HG03175 (cell line): Measurements from ENCODE around the gene FSTL3.

Experiments used
- ATAC-seq: cut with Tn5 transposase; IDR thresholded peaks from one replicate; pipeline ENCODE4 v1.9.1; 2021; ENCODE audit warnings: mild to moderate bottlenecking, moderate library complexity; ENCODE audit not compliant: unreplicated experiment

Gene FSTL3

GRCh38 chr19:644789-645188 lies 31.4 kb upstream of the FSTL3 start:
- no peak for ATAC-seq

- ATAC-seq, result no peak
Measured at GRCh38 chr19:645912-646778, 30.0 kb upstream of the FSTL3 start.

GRCh38 chr19:646779-647565 lies 29.2 kb upstream of the FSTL3 start:
- ATAC-seq, result no peak

GRCh38 chr19:647566-648284 lies 28.5 kb upstream of the FSTL3 start:
- ATAC-seq, result no peak

- ATAC-seq, result no peak
Measured at GRCh38 chr19:648305-648704, 27.9 kb upstream of the FSTL3 start.

- no peak for ATAC-seq
Measured at GRCh38 chr19:648904-649801, 27.0 kb upstream of the FSTL3 start.

- ATAC-seq, result no peak
Measured at GRCh38 chr19:650121-650520, 26.1 kb upstream of the FSTL3 start.

- ATAC-seq, result no peak
Measured at GRCh38 chr19:651114-651818, 24.9 kb upstream of the FSTL3 start.

- ATAC-seq, result no peak
Measured at GRCh38 chr19:651991-652390, 24.2 kb upstream of the FSTL3 start.

- no peak for ATAC-seq
Measured at GRCh38 chr19:652467-653389, 23.5 kb upstream of the FSTL3 start.

GRCh38 chr19:653425-653824 lies 22.8 kb upstream of the FSTL3 start:
- no peak for ATAC-seq

GRCh38 chr19:655691-656090 lies 20.5 kb upstream of the FSTL3 start:
- no peak for ATAC-seq

GRCh38 chr19:656751-657559 lies 19.2 kb upstream of the FSTL3 start:
- ATAC-seq, result no peak

- no peak for ATAC-seq
Measured at GRCh38 chr19:657611-658010, 18.6 kb upstream of the FSTL3 start.

- ATAC-seq, result no peak
Measured at GRCh38 chr19:658059-658839, 17.9 kb upstream of the FSTL3 start.

- no peak for ATAC-seq
Measured at GRCh38 chr19:658916-659839, 17.0 kb upstream of the FSTL3 start.
